ENCODE measurements around the gene CARD9.

Gene CARD9

GRCh38 chr9:136380381-136380780, 6.9 kb upstream of the CARD9 start:
- no peak for DNase-seq (ENCODE audit: low spot score)

GRCh38 chr9:136379891-136380290, 6.4 kb upstream of the CARD9 start:
- no peak for DNase-seq (ENCODE audit: low spot score)

GRCh38 chr9:136379401-136379800, 5.9 kb upstream of the CARD9 start:
- no peak for DNase-seq (ENCODE audit: low spot score)

- no peak for DNase-seq (ENCODE audit: low spot score)
These were observed 5.5 kb upstream of the CARD9 start for GRCh38 chr9:136379003-136379287.

GRCh38 chr9:136378170-136379002, 4.9 kb upstream of the CARD9 start:
- no peak for DNase-seq (ENCODE audit: low spot score)

- no peak for DNase-seq (ENCODE audit: low spot score)
These were observed 4.1 kb upstream of the CARD9 start for GRCh38 chr9:136377341-136378169.

- no peak for DNase-seq (ENCODE audit: low spot score)
These were observed 3.0 kb upstream of the CARD9 start for GRCh38 chr9:136376457-136376856.

GRCh38 chr9:136375096-136375495, 1.6 kb upstream of the CARD9 start:
- no peak for DNase-seq (ENCODE audit: low spot score)

- DNase-seq (ENCODE audit: low spot score), result no peak
These were observed 710 bp upstream of the CARD9 start for GRCh38 chr9:136374183-136374575.

GRCh38 chr9:136372561-136373299, 739 bp downstream of the CARD9 start:
- peak; percentile 74 for DNase-seq (ENCODE audit: low spot score)

- no peak for DNase-seq (ENCODE audit: low spot score)
These were observed 1.5 kb downstream of the CARD9 start for GRCh38 chr9:136372006-136372405.

GRCh38 chr9:136371533-136371880, 2.0 kb downstream of the CARD9 start:
- DNase-seq (ENCODE audit: low spot score), result no peak

- DNase-seq (ENCODE audit: low spot score), result no peak
These were observed 2.6 kb downstream of the CARD9 start for GRCh38 chr9:136370687-136371532.

GRCh38 chr9:136370037-136370436, 3.4 kb downstream of the CARD9 start:
- DNase-seq (ENCODE audit: low spot score), result no peak

- no peak for DNase-seq (ENCODE audit: low spot score)
These were observed 5.3 kb downstream of the CARD9 start for GRCh38 chr9:136368190-136368589.

GRCh38 chr9:136367296-136368145, 5.9 kb downstream of the CARD9 start:
- no peak for DNase-seq (ENCODE audit: low spot score)

GRCh38 chr9:136366826-136367225, 6.6 kb downstream of the CARD9 start:
- no peak for DNase-seq (ENCODE audit: low spot score)

- no peak for DNase-seq (ENCODE audit: low spot score)
These were observed 7.7 kb downstream of the CARD9 start for GRCh38 chr9:136365775-136366222.

GRCh38 chr9:136364942-136365774, 8.3 kb downstream of the CARD9 start:
- DNase-seq (ENCODE audit: low spot score), result peak; percentile 59
